SKM-1 (cell line): ENCODE measurements around the gene ADAMTS2.

Source experiments
- DNase-seq: peaks from one replicate; lab custom pipeline; 2025; ENCODE audit not compliant: unreplicated experiment; lab: John Stamatoyannopoulos, UW

Gene ADAMTS2

DNA sequence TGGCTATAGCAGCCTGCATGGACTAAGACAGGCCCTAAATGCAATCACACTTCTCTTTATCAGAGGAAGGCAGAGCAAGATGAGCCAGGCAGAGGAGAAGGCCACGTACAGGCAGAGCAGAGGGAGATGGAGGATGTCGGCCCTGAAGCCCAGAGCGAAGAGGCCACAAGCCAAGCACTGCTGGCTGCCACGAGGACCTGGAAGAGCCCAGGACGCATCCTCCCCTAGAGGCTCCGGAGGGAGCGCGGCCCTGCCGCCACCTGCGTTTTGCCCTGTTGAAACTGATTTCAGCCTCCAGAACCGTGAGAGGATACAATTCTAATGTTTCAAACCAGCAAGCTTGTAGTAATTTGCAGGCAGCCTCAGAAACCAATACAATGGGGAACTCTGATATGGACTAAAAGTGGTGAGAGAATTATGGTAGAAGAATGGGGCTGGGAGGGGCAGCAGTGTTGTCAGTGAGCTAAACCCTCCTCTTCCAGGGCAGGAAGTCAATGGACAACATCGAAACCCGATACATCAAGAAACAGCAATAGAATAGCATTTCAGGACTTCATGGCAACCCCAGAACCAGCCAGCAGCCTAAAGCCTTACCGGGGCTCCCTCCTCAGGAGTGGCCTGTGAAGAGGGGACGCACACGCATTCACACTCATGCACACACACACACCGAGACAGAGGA, 32.6 kb downstream of the ADAMTS2 start:
- no peak for DNase-seq

GRCh38 chr5:179311581-179311980, 33.7 kb downstream of the ADAMTS2 start:
- DNase-seq, result no peak

DNA sequence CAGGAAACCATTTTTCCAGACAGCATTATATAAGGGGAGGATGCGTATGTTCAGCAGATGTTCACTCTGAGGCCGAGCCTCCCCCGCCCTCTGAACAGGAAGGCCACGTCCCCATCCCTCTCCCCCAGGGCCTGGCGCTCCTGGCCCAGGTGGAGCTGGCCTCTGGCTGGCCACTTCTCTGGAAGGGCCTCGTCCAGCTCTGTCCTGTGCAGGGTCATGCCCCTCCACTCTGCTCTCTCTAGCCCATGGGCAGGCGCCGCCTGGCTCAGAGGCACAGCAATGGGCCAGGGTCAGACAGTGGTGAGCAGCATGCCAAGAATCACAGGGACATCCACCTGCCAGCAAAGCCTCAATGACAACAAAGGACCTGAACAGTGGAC, 34.2 kb downstream of the ADAMTS2 start:
- DNase-seq, result no peak

DNA sequence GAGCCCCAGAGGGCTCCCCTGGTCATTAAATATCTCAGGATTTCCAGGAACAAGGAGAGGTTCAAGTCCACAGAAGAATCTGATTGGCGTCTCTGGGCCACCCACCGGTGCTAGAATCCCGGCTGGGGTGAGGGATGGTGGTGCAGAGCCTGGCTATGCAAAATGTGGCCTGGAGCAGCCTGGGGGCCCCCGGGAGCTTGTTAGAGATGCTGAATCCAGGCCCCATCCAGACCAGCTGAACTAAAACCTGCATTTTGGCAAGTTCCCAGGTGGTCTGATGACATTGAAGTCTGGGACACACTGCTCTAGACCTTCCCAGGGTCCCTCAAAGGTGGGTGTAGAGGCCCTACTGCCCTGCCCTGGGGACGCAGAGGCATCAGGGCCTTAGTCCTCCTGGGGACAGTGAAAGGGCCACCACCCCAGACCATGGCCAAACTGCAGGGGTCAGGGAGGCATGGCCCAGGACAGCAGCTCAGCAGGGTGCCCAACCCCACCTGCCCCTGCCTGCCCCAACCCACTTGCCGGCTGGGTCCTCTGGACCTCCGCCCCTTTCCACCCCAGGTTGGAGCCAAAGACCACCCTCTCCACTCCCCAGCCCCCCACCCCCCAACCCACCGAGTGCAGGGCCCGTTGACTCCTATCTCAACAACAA, 34.7 kb downstream of the ADAMTS2 start:
- no peak for DNase-seq

DNA sequence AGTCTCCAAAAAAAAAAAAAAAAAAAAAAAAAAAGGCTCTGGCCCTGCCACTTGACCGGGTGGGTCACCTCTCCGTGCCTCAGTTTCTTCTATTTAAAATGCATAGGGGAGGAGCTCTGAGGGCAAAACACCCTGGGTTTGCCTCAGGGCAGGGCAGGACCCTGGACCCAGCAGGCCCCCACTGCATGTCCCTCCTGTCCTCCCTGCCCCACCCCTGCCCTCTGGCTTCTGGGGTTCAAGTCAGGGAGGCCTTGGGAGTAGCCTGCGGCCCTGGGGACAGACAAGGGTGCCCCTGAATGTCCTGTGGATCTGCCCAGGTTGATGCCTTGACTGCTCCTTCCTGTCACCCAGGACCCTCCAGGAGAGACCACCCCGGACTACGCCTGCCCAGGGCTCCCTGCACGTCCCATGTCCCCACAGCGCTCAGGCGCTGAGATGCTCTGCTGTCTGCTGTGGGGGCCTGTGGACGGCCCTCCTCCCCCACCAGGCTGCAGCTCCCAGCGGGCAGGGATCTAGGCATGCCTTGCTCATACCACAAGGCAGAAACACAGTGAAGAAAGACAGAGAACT, 35.4 kb downstream of the ADAMTS2 start:
- DNase-seq, result no peak

DNA sequence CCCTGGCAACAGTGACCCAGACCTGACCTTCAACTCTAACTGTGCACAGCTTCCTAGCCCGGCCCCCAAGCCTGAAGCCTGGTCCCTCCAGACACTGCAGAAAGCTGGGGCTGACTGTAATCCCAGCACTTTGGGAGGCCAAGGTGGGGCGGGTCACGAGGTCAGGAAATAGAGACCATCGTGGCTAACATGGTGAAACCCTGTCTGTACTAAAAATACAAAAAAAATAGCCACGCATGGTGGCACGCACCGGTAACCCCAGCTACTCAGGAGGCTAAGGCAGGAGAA, 35.9 kb downstream of the ADAMTS2 start:
- no peak for DNase-seq

- no peak for DNase-seq
Observed at GRCh38 chr5:179308563-179309382, 36.5 kb downstream of the ADAMTS2 start.

GRCh38 chr5:179307931-179308471, 37.3 kb downstream of the ADAMTS2 start:
- DNase-seq, result no peak

- DNase-seq, result no peak
Observed at GRCh38 chr5:179307013-179307800, 38.1 kb downstream of the ADAMTS2 start.

DNA sequence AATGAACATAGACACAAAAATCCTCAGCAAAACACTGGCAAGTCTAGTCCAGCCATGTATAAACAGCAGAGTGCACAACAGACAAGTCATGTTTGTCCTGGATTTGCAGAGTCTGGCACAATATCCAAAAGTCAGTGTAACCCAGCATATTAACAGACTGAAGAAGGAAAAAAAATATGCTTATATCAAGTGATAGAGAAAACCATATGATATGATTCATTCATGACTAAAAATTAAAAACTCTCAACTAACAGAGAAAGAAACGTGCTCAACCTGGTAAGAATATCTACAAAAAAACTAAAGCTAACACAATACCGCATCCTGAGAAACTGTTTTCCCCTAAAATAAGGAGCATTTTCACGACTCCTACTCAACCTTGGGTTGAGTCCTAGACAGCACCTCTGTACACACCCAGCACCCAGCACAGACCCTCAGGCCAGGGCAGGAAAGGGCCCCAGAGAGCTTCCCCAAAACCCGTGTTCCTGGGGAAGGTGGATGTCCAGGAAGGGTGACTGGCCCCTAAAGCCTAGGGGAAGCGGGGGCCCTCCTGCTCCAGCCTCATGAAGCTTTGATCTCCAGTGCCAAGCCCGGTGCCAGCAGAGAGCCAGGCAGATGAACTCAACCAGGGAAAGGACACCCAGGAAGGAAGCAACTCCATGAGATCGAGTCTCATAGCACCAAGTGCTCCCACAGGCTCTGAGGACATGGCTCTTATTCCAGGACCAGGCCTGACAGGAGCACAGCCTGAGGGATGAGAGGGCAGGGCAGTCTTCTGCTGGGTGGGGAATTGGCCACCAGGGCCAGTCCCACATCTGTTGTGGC, 38.9 kb downstream of the ADAMTS2 start:
- DNase-seq, result no peak

DNA sequence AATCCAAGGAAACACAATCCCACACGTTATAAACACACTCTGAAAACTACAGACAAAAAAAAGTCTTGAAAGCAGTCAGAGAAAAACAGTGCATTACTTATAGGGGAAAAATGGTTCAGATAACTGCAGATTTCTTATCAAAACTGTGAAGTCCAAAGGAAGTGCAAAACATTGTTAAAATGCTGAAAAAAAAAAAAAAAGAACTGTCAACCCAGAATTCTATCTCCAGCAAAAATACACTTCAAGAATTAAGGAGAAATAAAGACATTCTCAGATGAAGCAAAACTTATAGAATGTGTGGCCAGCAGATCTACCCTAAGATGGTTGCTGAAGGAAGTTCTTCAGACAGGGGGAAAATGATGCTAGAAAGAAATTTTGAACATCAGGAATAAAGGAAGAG, 40.4 kb downstream of the ADAMTS2 start:
- DNase-seq, result no peak

- no peak for DNase-seq
Observed at GRCh38 chr5:179304466-179304865, 40.8 kb downstream of the ADAMTS2 start.

GRCh38 chr5:179303451-179304200, 41.6 kb downstream of the ADAMTS2 start:
- no peak for DNase-seq

GRCh38 chr5:179302499-179303185, 42.6 kb downstream of the ADAMTS2 start:
- no peak for DNase-seq

- DNase-seq, result no peak
Observed at GRCh38 chr5:179301796-179302195, 43.5 kb downstream of the ADAMTS2 start.

- no peak for DNase-seq
Observed at GRCh38 chr5:179301376-179301775, 43.9 kb downstream of the ADAMTS2 start.

DNA sequence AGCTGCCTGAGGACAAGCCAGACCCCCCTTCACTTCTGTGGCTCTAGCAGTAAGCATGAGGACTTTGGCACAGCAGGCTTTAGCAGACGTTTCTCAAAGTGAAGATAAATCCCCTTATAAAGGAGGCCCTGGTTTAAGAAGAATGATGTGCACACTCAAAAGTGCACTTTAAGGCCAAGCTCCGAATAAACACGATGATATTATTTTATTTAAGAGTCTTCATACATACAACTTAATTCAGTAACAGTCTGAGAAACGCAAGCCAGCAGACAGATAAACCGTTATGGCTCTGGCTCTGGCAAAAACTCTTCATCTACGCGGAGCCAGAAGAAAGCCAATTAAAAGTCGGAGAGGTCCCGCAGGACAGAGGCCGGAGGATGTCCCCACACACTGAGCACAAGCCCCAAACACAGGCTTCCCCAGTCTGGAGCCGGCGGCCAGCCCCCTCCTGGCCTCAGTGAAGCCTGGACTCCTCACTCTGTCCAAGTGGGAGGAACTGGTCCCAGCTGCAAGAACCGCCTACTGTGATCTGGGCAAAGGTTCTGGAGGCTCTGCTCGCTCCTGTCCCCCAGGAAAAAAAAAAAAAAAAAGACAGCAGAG, 44.6 kb downstream of the ADAMTS2 start:
- DNase-seq, result no peak
